NT2/D1 (cell line): ENCODE results near the gene PPFIBP1.

ENCODE experiments used
- YY1 ChIP-seq: IDR thresholded peaks from 2 replicates; pipeline ENCODE4 v1.6.1; 2011; ENCODE audit not compliant: insufficient read length, insufficient read depth
- ZNF274 ChIP-seq: IDR thresholded peaks from 2 replicates; pipeline ENCODE4 v1.6.1; 2011; ENCODE audit warnings: mild to moderate bottlenecking, low read depth, low read length

- TF ChIP-seq YY1, result no peak
- no peak for TF ChIP-seq ZNF274
These were observed 80.4 kb downstream of the PPFIBP1 start for GRCh38 chr12:27604431-27604830.
